Measurements from ENCODE around the gene ADCY5.
A peak's percentile ranks its signal among the peaks of the same experiment; 100 is the strongest.

ADCY5 gene

DNA sequence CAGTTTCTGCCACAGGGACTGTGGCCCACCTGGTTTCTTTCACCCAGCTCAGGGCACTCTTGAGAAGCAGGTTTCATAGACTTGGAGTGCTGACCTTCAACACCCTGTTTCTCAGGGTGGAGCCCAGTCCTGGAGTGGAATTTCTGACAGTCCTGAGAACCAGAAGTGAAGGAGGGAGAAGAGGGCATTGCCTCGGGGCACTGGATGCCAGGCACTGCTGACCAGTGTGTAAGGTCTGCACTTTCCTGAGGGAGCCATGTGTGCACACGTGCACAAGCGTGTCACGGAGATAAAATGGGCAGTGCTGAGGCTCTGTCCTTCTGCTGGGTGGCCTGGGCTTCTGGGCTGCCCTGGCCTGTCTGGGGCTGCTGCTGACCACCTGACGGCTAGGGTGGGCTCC, 128.7 kb downstream of the ADCY5 start:
- no peak for DNase-seq

DNA sequence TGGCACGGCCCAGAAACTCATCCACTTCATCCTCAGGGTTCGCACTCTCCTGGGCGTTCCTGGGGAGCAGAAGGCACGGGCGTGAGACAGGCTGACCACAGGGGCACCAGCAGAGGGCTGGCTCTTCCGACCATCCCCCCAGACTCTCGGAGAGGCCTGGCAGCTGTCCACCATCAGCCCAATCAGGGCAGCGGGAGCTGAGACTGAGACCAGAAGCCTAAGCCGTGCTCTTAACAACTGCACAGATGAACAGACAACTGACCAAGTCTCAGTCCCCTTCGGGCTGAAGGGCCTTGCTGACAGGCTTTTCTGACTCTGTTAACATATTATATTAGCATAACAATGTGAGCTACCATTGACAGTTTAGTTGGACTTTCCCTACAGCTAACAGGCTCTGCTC, 129.1 kb downstream of the ADCY5 start:
- no peak for DNase-seq

DNA sequence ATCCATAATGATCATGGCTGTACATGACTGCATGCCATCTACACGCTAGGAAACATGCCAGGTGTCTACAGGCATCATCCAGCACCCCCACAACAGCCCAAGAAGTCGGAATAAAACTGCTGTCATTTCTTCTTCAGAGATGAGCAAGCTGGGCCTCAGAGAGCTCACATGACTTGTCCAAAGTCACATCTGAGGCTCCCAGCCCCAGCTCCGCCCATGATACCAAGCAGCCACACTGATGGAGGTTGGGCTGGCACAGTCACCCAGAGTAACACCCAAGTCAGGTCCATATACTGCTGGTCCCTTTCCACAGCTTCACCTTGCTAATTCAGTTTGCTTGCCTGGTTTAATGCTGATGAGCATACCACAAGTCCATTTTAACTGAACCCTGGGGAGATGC, 130.5 kb downstream of the ADCY5 start:
- DNase-seq = no peak

DNA sequence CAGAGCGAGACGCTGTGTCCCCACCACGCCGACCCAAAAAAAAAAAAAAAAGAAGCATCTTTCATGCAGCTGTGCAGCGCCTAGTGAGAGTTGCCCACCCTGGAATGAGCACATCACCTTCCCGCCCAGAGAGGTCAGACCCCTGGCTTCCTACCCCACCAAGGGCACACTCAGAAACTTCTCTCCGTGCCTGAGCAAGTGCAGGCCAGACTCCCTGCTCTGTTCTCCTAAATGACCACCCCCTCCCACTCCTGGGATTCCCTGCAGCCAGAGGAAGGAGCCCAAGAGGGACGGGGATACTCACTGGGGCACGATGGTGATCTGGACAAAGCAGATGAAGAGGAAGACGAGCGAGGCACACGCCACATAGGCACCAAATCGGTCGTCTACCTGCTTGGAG, 131.2 kb downstream of the ADCY5 start:
- DNase-seq = no peak

DNA sequence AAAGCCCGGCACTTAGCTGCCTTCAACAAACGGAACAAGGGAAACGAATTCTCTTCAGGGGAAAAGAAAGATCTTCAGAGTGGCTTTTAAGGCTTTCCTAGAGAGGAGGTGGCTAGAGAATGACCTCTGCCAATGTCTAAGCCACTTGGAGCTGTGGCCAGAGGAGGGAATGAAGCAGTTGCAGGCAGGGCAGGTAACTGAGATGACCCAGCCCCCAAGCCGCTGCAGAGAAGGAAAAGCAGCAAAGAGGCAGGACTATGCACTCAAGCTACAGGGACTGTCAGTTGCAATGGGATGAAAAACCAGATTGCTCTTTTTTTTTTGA, 133.7 kb downstream of the ADCY5 start:
- no peak for DNase-seq

DNA sequence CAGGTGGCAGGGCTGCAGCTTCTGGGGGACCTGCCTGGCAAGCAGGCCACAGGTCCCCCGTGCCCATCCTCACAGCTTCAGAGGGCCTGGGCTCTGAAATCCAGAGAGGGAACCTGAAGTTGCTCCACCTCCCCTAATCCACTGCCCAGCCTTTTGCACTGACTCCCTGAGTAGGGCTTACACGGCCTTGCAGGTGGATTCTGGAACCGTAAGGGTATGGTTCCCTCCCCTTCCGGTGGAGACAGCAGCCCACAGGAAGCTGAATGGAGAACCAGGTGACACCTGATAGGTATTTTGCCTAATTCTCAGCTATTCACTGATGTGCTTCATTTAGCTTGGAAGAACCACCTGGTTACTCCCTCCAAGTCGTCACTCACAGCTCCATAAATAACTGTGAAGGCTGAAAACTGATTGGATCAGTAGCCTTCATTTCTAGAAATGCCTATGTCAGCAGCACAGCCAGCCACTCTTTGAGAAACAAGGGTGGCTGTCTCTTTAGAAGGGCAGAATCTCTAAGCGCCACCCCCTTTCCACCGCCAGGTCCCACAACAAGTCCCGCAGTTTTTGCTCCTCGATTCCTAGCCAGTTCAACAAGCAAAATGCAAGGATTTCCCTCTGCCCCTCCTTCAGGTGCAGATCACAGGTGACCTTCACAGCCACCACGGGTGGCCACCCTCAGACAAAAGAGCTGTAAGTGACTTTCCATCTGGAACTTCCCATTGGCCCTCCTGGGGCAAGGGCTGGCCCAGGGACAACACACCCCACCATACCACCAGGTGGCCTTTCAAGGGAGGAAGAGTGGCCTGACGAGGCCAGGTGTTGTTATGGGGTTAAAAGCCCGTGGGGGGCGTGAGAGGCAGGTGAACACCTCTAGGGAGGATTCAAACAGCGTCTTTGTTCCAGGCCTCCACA, 134.3 kb downstream of the ADCY5 start:
- peak; percentile 28 for DNase-seq

DNA sequence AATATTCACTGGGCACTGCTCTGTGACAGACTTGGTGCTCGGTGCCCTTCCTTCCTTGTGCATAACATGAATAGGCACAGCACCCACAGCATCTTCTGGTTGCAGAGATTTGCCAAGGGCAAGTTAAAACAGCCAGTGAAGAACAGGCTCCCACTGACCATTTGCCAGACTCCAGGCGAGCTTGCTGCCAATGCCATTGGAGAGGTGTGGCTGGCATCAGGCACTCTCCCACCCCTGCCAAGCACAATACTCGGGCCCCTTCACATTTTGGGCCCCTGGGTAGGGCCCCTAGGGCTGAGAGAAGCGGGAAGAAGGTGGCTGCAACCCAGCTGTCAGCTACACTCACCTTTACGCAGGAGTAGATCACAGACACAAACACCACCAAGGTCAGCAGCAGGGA, 135.0 kb downstream of the ADCY5 start:
- DNase-seq = no peak

DNA sequence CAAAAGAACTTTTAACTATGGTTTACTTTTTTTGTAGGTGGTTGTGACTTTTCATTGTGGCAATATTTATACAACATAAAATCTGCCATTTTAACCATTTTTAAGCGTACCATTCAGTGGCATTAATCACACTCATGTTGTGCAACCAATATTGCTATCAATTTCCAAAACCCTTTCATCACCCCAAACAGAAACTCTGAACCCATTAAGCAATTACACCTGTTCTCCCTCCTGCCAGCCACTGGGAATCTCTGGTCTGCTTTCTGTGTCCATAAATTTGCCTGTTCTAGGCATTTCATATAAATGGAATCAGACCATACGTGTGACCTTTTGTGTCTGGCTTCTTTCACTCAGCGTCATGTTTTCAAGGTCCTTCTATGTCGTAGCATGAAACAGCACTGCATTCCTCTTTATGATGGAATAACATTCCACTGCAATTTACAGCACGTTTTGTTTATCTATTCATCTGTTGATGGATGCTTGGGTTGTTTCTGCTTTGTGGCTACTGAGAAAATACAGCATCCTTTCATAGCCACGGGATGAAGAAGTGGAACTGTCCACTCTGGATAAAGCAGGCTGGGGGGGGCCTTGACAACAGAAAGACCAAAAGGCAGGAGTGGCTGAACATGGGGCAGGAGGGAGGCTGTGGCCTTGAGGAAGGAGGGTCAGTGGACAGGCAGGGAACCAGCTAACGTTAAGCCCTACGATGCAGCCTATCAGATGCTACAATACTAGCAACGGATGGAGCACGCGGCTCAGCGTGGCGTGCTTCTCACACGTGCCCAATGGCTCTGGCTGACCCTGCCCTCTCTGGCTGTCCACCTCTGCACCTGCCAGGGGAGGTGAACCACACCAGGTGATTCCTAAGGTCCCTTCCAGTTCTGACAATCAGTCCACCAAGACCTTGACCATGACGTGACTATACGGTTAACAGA, 136.3 kb downstream of the ADCY5 start:
- DNase-seq = no peak

DNA sequence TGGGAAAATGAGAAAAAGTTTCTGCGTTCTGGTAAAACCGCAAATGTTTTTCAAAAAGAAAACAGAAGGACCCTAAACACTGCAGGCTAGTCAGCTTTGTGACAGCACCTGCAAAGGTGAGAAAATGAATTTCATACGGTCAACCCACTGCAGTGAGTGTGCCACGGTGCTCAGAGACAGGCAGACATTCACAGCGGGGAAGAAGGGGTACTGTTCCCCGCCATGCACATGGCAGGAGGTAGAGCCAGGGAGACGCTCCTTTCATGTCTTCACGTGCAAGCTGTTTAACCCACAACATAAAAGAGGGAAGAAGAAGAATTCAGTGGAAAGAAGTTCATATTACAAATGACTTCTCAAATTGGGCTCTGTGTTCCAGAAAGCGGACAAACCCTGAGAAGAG, 137.7 kb downstream of the ADCY5 start:
- DNase-seq = no peak

DNA sequence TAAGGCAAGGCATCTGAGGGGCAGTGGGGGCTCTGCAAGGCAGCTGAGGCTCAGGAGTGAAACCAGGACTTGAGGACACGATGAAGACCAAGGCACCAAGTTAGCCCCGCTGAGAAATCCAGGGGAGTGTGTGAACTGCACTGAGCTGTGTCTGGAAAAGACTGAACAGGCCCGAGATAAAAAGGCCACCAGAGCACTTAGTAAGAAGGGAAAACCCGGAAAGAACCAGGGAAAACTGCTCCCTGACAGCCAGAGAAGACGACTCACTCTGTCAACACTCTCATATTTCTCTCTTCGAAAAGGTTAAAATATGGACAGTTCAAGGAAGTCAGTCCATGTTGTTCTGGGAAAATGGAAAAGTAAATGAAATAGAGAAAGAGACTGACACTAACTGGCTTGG, 138.1 kb downstream of the ADCY5 start:
- DNase-seq = no peak

DNA sequence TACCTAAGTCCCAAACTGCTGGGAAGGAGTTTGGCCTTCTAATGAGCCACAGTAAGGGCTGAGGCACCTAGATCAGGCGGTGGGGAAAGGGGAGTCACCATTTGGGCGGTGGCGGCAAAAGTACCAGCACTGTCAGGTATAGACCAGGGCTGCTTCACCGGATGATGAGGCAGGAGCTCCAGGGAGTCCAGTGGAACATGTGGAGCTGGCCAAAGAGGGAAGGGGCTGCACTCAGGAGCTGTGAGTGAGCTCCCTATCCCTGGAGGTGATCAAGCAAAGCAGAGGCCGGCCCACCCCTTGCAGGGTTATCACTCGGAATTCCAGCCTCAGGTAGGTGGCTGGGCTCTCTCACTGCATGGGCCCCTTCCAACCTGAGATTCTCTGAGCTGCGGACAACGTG, 138.7 kb downstream of the ADCY5 start:
- DNase-seq = no peak

DNA sequence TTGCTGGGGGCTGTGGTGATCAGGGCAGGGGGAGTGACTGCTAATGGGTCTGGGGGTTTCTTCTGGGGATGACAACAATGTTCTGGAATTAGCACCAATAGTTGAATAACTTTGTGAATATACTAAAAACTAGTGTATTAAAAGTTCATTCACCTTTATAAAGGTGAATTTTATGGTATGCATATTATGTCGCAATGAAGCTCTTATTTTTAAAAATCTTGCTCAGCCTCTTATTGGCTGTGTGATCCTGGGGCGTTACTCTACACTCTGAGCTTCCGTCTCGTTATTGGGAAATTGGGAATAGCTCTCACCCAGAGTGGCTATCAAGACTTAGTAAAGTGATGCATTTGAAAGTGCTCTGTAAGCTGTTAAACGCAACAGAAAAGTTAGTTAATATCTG, 141.8 kb downstream of the ADCY5 start:
- DNase-seq = no peak

DNA sequence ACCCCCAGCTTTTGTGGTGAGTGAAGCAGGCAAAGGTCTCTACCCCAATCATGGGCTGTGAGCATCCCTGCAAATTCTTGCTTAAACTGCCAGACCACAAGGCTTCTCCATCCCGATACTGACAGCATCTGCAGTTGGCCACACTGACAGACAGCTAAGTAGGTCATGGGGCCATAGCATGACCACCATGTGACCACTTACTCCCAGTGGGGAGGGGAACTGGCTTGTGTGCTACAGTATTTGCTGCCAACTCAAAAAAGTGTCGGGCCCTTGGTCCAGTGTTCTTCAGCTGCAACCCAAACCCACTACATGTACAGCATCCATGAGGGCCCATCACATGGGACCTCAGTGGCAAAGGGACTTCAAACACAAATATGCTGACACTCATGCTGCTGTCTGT, 143.7 kb downstream of the ADCY5 start:
- no peak for DNase-seq

DNA sequence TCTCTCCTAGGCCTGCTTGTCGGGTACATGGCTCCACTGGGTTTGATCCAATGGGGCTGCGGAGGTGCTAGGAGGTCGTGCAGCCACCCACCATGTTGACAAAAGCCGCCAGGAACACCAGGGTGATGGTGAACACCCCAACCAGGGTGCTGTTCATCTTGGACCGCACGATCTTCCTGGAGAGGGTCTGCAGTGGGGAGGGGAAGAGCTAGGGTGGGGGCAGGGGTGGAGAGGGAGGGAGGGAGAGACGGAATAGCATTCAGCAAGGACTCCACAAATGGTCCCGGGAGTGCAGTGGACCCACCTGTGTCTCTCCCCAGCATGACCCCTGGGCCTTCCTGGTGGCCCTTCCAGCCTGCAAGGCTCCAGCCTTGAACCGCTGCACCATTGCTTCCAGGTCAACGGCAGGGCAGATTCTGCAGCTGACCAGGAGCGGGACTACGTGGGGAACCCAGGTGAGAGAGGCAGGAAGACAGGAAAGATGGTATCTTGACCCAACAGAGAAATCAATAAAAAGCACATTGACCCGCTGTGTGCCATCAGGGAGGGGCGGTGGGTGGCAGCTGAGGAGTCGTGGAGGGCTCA, 144.8 kb downstream of the ADCY5 start:
- no peak for DNase-seq

DNA sequence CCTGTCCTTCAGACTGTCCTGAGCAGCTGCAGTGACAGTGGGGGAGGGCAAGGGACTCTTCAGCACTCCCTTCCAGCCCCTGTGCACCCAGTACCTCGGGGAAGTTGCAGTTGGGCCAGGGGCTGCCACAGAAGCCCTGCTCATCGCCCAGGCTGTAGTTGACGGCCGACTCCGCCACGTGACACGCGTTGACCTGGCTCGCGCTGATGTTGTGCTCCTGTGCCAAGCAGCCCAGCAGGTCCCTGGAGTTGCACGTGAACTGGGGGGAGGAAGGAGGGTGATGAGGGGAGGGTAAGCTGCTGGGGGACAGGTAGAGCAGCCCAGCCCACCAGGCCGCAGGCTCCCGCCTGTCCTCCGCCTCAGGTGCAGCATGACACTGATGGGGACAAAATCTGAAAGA, 145.9 kb downstream of the ADCY5 start:
- no peak for DNase-seq

DNA sequence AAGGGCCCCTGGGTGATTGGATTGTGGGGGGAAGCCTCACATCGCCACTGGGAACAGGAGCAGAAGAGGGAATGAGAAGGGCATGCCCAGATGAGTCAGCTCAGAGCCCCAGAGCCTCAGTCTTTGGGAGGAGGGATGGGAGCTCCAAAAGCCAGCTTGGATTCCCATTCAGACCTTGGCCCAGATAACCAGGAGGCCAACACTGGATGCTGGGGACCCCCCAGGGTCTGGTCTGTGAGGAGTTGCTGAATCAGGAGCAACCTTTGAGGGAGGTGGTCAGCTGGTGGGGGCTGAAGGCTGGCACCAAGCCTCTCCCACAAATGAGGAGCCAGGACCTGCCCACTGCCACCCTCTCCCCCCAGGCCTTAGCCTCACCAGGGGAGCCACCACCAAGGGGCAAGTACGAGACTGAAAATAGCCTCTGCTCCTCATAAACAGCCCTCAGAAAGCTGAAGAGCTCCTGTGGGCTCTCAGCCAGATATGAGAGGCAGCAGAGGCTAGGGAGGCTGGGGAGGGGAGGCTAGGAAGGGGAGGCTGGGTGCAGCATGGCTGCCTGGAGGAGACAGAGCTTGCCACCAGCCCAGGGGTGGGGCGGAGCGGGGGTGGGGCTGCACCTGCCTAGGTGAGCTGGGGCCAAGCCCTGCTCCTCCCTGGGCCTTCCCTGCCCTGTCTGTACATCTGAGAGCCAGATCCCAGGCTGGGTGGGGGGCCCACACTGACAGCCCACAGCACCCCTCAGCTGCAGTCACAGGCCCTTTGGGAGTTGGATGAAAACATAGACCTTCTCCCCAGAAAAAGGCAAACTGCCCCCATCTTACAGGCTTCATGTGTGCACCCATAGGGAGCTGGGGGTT, 147.3 kb downstream of the ADCY5 start:
- DNase-seq = no peak

DNA sequence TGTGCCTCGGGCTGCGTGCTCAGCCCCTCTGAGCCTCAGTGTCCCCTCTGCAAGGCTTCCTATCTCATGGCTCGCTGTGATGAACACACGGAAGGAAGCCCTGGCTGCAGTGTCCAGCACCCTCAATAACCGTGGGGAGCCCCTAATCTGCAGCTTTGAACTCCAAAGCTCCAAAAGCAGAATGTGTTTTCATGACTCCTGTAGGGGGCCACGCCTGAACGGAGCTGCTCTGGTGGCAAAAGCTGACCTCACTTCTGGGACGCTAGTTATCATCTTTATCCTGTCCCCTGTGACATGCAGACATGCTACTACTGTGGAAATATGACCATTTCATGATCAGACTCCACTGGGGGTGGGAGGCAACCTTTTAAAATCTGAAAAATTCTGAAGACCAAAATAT, 148.3 kb downstream of the ADCY5 start:
- DNase-seq = no peak

DNA sequence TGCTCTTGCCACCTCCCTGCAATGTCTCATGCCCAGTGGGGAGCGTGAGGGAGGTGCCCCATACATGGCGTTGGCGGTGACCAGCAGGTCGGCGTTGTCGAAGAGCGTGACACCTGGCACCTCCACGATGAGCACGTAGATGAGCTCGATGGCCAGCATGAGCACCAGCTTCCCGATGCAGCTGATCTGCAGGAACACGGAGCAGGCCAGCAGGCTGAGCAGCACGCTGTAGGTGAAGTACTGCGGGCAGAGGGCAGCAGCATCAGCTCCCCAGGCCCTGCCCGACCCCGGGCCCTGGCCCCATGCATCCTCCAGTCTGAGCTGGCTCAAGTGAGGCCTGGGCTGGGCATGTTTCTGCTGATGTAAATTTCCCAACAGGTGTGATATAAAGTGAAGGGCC, 148.8 kb downstream of the ADCY5 start:
- DNase-seq = no peak

DNA sequence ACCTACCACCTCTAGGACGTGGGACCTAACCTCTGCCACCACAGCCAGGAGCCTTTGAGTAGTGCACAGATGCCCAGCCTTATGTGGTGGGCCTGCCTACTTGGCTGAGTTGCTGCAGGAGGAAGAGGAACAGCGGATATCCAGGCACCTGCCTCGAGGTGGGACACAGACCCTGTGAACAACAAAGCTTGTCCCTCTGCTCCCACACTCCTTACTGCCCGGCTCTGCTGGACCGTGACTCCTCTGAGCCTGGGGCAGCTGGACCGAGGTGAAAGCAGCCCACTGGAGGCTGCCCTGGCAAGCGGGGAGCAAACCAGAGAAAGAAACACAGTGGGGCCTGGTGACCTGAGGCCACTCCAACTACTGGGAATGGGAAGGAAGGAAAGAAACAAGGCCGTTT, 149.3 kb downstream of the ADCY5 start:
- no peak for DNase-seq

DNA sequence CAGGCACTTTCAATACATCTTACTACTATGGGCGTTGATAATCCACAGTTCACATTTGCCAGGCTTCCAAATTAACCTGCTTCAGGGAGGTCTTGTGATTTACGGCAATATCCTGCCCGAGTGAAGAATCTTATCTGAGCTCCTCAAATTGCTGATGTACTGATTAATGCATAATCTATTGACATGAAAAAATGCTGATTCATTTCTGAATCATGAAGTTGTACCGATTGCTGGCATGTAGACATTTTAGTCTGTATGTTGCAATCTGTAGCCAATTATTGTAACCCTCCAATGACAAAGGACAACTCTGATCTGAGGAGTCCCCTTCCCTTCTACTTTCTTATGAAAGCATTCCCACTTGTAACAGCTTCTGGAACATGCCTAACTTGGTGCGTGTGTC, 150.0 kb downstream of the ADCY5 start:
- no peak for DNase-seq

DNA sequence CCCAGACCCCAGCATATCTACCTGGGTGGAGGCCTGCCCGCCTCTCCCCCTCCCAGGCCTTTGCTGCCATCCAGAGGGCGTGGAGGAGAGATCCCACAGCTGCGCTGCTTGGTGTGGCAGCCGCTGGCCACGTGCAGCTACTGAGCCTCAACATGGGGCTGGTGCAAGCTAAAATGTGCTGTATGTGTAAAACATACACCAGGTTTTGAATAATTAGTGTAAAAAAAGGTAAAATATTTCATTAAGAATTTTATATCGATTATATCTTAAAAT, 151.3 kb downstream of the ADCY5 start:
- DNase-seq = no peak

DNA sequence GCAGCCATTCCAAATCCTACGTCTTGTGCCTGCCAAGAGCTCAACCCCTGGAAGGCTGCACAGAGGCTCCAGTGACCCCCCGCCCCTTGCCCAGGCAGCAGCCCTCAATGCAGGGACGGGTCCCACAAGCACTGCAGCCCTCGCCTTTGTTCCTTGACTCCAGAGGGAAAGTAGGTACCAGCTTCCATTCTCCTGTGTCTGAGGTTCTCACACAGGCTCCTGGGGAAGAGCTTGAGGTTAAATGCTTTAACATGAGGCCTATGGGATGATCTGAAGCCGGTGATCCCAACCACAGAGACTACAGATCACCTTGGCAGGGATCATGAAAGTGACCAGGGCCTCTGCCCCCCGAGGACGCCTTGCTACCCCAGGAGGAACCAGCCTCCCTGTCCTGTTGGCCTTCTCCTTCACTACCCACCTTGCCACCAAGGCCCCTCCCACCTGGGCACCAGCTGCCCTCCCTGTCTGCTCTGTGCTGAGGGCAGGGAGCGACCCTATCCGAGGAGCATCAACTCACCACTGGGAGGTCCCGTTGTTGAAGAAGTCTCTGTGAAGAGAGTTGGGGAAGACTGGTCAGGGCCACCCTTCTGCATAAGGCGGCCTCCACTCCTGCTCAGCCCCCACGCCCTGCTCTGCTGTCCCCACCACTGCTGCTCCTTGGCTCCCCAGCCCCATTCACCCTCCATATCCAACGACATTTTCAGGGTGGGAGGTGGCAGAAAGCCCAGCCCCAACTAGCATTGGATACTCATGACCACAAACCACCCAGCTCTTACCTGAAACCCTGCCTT, 151.9 kb downstream of the ADCY5 start:
- DNase-seq = no peak
